Heart left ventricle (tissue), 13 donors: ENCODE results near the gene CLINT1.

Experiments used
- POLR2A ChIP-seq, 2 donors: fragments of 450-650 bp; IDR thresholded peaks; one replicate each; pipeline ENCODE4 v1.6.1; 2017; ENCODE audit warnings: antibody characterized with exemption in 2 of 2, mild to moderate bottlenecking in 2 of 2, moderate library complexity in 2 of 2
- TF ChIP-seq, protein P1 (sequence below), 12 donors: fragments of 200-600 bp; sonication (generic) in 4 of 12; IDR thresholded peaks; one replicate each; pipeline versions ENCODE4 v1.5.0 to v1.8.0; 2018 to 2022; ENCODE audit warnings: antibody characterized with exemption in 12 of 12, mild to moderate bottlenecking in 5 of 12
- donor health status: ischemic (EF 13 %, LVEDD 7.1; RV severe dilation, severe dysfunction).
- donor health status: DM: no; HTN: yes; CAD: no.
- donor health status: DM: no; HTN: no; CAD: no.
- donor health status: ischemic (EF 25% LVEDD 6.9; RV normal size, moderate dysfunction).
- donor health status: ischemic (EF 25% LVEDD 5.7; RV mildly dilated, moderate dysfunction).
- donor health status: ischemic (EF 35%, LVEDD 5.7; RV mildly dilated, moderate dysfunction).
- donor health status: nonischemic (EF 11% LVEDD 7.7; RV severe dilation, severe dysfunction).
- donor health status: DM: yes; HTN: yes; CAD: no.
- donor health status: PGD.
- donor health status: ischemic (EF 29% LVEDD 5.4; RV normal size, mild dysfunction).
- donor health status: nonischemic (EF 23%, LVEDD 6.1; RV moderate dilation, normal function).

DNA sequence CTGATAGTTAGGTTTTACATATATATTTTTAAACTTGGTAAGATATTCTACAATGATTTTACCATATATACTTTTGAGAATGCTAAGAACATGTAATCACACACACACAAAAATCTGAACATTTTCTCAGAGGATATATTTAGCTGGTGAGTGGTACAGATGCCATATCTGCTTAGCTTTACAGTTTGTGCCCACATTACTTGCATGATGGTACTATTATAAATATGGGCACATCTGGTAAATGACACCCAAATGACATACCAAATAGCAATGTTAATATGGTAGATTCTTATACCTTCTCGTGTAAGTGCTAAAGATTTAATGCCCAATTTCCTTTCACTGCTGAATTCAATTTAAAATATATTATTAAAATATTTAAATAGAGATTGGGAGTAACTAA is 58.8 kb downstream of the CLINT1 start:
- TF ChIP-seq, protein P1, sequence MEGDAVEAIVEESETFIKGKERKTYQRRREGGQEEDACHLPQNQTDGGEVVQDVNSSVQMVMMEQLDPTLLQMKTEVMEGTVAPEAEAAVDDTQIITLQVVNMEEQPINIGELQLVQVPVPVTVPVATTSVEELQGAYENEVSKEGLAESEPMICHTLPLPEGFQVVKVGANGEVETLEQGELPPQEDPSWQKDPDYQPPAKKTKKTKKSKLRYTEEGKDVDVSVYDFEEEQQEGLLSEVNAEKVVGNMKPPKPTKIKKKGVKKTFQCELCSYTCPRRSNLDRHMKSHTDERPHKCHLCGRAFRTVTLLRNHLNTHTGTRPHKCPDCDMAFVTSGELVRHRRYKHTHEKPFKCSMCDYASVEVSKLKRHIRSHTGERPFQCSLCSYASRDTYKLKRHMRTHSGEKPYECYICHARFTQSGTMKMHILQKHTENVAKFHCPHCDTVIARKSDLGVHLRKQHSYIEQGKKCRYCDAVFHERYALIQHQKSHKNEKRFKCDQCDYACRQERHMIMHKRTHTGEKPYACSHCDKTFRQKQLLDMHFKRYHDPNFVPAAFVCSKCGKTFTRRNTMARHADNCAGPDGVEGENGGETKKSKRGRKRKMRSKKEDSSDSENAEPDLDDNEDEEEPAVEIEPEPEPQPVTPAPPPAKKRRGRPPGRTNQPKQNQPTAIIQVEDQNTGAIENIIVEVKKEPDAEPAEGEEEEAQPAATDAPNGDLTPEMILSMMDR (IDR thresholded peaks at IDR 0.05), result no peak
- TF ChIP-seq POLR2A (IDR thresholded peaks at IDR 0.05), result no peak
